K562 (cell line): ENCODE data around the gene AGL. TPM values are rescaled to one million over a fixed set of nuclear protein-coding genes. Genes with fewer than 3 reads are reported as not detected.
A peak's percentile ranks its signal among the peaks of the same experiment; 100 is the strongest.

Source experiments
- BHLHE40 ChIP-seq: IDR thresholded peaks from 2 replicates; pipeline ENCODE4 v1.6.1; 2011; ENCODE audit warnings: low read length, improper control_type of control experiment
- CREB1 ChIP-seq, 2 experiments: sonication (generic) in 1 of 2; formaldehyde crosslinking in 1 of 2; IDR thresholded peaks; 2 replicates each; pipeline versions ENCODE4 v1.6.1 to v1.8.0; 2012 to 2022; ENCODE audit warnings: inconsistent platforms in 1 of 2, mild to moderate bottlenecking in 1 of 2, missing genetic modification reagents in 1 of 2, moderate library complexity in 1 of 2
- ERF ChIP-seq: fragments of 450-650 bp; formaldehyde crosslinking; IDR thresholded peaks from 2 replicates; pipeline ENCODE4 v1.4.0; 2020; ENCODE audit warnings: mild to moderate bottlenecking, mixed read lengths
- FOXM1 ChIP-seq, 2 experiments: fragments of 450-650 bp in 1 of 2; sonication (generic) in 1 of 2; formaldehyde crosslinking in 1 of 2; IDR thresholded peaks; 2 replicates each; pipeline versions ENCODE4 v1.6.1 to v1.9.0; 2017 to 2022; ENCODE audit warnings: low read depth in 2 of 2, mild to moderate bottlenecking in 2 of 2, missing genetic modification reagents in 1 of 2, moderate library complexity in 1 of 2
- KLF13 ChIP-seq: fragments of 450-650 bp; IDR thresholded peaks from 2 replicates; pipeline ENCODE4 v1.6.1; 2016; ENCODE audit warnings: missing genetic modification characterization, low read depth, mild to moderate bottlenecking, missing compliant biosample characterization, moderate library complexity, borderline replicate concordance
- MAFF ChIP-seq: IDR thresholded peaks from 2 replicates; pipeline ENCODE4 v1.6.1; 2012; ENCODE audit warnings: low read length, improper control_type of control experiment
- MEF2A ChIP-seq: IDR thresholded peaks from 2 replicates; pipeline ENCODE4 v1.6.1; 2011; ENCODE audit warnings: low read depth, mild to moderate bottlenecking, low read length, moderate library complexity; ENCODE audit not compliant: control insufficient read depth
- NRF1 ChIP-seq, 2 experiments: fragments of 450-650 bp; IDR thresholded peaks in 1 of 2; conservative IDR thresholded peaks in 1 of 2; 2 replicates each; pipeline ENCODE4 v1.6.1; 2014; ENCODE audit warnings: mild to moderate bottlenecking in 2 of 2
- RBBP5 ChIP-seq: fragments of 200-600 bp; sonication (generic); IDR thresholded peaks from 2 replicates; pipeline ENCODE4 v1.6.1; 2012; ENCODE audit warnings: borderline replicate concordance, mild to moderate bottlenecking, low read length, control low read depth, inconsistent platforms; ENCODE audit not compliant: insufficient read depth, poor library complexity, severe bottlenecking
- RHOXF2B ChIP-seq: fragments of 250-450 bp; sonication (Bioruptor Pico); conservative IDR thresholded peaks from 2 replicates; pipeline ENCODE4 v1.5.1; 2021
- SUPT5H ChIP-seq: fragments of 450-650 bp; IDR thresholded peaks from 2 replicates; pipeline ENCODE4 v1.6.1; 2016
- ZFP36 ChIP-seq: fragments of 150-350 bp; IDR thresholded peaks from 2 replicates; pipeline ENCODE4 v1.6.1; 2018; ENCODE audit warnings: low read length, low read depth; ENCODE audit not compliant: partially characterized antibody
- ZFX ChIP-seq: sonication (generic); formaldehyde crosslinking; IDR thresholded peaks from 2 replicates; pipeline ENCODE4 v1.8.0; 2022; ENCODE audit warnings: mild to moderate bottlenecking, missing genetic modification reagents, moderate library complexity
- ZNF224 ChIP-seq: sonication (generic); formaldehyde crosslinking; IDR thresholded peaks from 2 replicates; pipeline ENCODE4 v1.8.0; 2022; ENCODE audit warnings: mild to moderate bottlenecking, missing genetic modification reagents
- polyA plus RNA-seq, 8 experiments: library from polyadenylated mRNA; depleted of rRNA in 4 of 8; stranded (reverse) in 5 of 8; unstranded in 3 of 8; fragments of >200 nt; fragmentation: Nextera tagmentation in 2 of 8; fragmentation: Illumina TruSeq in 1 of 8; extraction: Ambion mirVana in 2 of 8; extraction: Trizol in 1 of 8; gene quantifications; 2 replicates each; pipeline versions ENCODE4 v1.2.1 to v1.2.3, GENCODE V29; 2011 to 2014; ENCODE audit warnings: inconsistent platforms in 1 of 8, missing spikeins in 1 of 8
- total RNA-seq, 7 experiments: library from RNA; depleted of rRNA in 6 of 7; stranded (reverse); fragments of >200 nt in 6 of 7; fragmentation: Illumina TruSeq in 2 of 7; extraction: Trizol in 2 of 7; gene quantifications; 2 replicates each; pipeline versions ENCODE4 v1.2.1 to v1.2.3, GENCODE V29; 2011 to 2021; ENCODE audit warnings: low replicate concordance in 1 of 7
- TF ChIP-seq, protein P1 (sequence below): fragments of 250-450 bp; sonication (Bioruptor Pico); IDR thresholded peaks from 2 replicates; pipeline ENCODE4 v1.4.0; 2020; ENCODE audit warnings: mild to moderate bottlenecking
- TF ChIP-seq, protein P2 (sequence below): sonication (generic); formaldehyde crosslinking; IDR thresholded peaks from 2 replicates; pipeline ENCODE4 v1.8.0; 2022; ENCODE audit warnings: mild to moderate bottlenecking, missing genetic modification reagents
- TF ChIP-seq, protein P3 (sequence below): sonication (generic); formaldehyde crosslinking; IDR thresholded peaks from 2 replicates; pipeline ENCODE4 v1.8.0; 2022; ENCODE audit warnings: mild to moderate bottlenecking, missing genetic modification reagents, borderline replicate concordance

AGL gene
- total and polyA plus RNA-seq, 9 of the 15 experiments (the other 6 are each of a cell fraction or from before 2014, with no cell fraction given) = 6.3 to 20.4 (median 12.4) TPM

DNA sequence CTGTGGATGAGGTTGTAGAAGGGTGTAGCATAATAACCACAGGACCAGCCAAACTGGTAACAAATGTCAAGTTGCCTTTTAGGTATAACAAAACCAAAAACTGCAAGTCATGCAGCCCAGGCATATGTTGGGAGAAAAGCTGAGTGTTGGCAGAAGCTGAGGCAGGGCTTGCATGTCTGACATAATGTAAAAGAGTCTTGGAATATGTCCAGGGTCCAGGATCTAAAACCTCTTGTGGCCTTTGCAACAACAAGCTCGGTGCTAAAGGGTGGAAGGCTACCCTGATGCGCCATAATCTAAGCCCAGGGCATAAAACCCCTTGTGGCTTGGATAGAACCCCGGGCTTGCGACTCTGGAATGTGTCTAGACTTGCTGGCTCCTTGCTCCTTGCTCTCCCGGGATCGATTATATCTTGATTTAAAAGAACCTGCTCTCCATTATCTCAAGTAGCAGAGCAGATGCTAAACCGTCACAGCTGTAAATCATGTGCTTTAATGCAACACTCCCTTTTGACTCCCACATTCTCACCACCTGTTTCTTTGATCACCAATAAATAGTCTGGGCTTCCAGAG lies 93.1 kb downstream of the AGL start (continued):
- TF ChIP-seq, protein P1, sequence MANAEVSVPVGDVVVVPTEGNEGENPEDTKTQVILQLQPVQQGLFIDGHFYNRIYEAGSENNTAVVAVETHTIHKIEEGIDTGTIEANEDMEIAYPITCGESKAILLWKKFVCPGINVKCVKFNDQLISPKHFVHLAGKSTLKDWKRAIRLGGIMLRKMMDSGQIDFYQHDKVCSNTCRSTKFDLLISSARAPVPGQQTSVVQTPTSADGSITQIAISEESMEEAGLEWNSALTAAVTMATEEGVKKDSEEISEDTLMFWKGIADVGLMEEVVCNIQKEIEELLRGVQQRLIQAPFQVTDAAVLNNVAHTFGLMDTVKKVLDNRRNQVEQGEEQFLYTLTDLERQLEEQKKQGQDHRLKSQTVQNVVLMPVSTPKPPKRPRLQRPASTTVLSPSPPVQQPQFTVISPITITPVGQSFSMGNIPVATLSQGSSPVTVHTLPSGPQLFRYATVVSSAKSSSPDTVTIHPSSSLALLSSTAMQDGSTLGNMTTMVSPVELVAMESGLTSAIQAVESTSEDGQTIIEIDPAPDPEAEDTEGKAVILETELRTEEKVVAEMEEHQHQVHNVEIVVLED (CRISPR knock-in tag) = no peak
- TF ChIP-seq ZFX = 0 out of 2 replicates have a peak, but pooled peaks have one; percentile 24
- TF ChIP-seq, protein P2, sequence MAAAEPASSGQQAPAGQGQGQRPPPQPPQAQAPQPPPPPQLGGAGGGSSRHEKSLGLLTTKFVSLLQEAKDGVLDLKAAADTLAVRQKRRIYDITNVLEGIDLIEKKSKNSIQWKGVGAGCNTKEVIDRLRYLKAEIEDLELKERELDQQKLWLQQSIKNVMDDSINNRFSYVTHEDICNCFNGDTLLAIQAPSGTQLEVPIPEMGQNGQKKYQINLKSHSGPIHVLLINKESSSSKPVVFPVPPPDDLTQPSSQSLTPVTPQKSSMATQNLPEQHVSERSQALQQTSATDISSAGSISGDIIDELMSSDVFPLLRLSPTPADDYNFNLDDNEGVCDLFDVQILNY (CRISPR knock-in tag) = no peak
- TF ChIP-seq MEF2A = no peak
- TF ChIP-seq, protein P3, sequence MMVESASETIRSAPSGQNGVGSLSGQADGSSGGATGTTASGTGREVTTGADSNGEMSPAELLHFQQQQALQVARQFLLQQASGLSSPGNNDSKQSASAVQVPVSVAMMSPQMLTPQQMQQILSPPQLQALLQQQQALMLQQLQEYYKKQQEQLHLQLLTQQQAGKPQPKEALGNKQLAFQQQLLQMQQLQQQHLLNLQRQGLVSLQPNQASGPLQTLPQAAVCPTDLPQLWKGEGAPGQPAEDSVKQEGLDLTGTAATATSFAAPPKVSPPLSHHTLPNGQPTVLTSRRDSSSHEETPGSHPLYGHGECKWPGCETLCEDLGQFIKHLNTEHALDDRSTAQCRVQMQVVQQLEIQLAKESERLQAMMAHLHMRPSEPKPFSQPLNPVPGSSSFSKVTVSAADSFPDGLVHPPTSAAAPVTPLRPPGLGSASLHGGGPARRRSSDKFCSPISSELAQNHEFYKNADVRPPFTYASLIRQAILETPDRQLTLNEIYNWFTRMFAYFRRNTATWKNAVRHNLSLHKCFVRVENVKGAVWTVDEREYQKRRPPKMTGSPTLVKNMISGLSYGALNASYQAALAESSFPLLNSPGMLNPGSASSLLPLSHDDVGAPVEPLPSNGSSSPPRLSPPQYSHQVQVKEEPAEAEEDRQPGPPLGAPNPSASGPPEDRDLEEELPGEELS (CRISPR knock-in tag) = no peak
- TF ChIP-seq KLF13 (tag) = no peak
- no peak for TF ChIP-seq RHOXF2B (CRISPR knock-in tag)
- no peak for TF ChIP-seq CREB1 (IDR thresholded peaks at IDR 0.05)
- no peak for TF ChIP-seq CREB1 (CRISPR knock-in tag; IDR thresholded peaks at IDR 0.05)
- peak; percentile 21 to 39; a peak in 3 of 4 replicates for TF ChIP-seq NRF1 (conservative IDR thresholded peaks at IDR 0.05 in 1 of 2, IDR thresholded peaks at IDR 0.05 in 1 of 2)
- no peak for TF ChIP-seq SUPT5H
- TF ChIP-seq ZFP36 = no peak
- no peak for TF ChIP-seq BHLHE40
- no peak for TF ChIP-seq RBBP5
- TF ChIP-seq MAFF = peak; percentile 89
- no peak for TF ChIP-seq ERF (CRISPR knock-in tag)
- peak; percentile 20; the same call in 1 of the 2 replicates for TF ChIP-seq FOXM1 (IDR thresholded peaks at IDR 0.05; ENCODE audit: low read depth)
- TF ChIP-seq FOXM1 (CRISPR knock-in tag; IDR thresholded peaks at IDR 0.05; ENCODE audit: low read depth) = no peak
- TF ChIP-seq ZNF224 (CRISPR knock-in tag) = no peak
